Left cardiac atrium (tissue), 4 donors: Measurements from ENCODE around the gene KIF6. TPM values are rescaled to one million over a fixed set of nuclear protein-coding genes. Genes with fewer than 3 reads are reported as not detected.

Source experiments
- ATAC-seq, 2 donors: fragments of 200-7000 bp; cut with Tn5 transposase; one replicate each; pipeline ENCODE4 v1.9.1; 2020; ENCODE audit warnings: mild to moderate bottlenecking in 2 of 2, moderate library complexity in 2 of 2
- DNase-seq: peaks from one replicate; pipeline ENCODE4 v3.0.0-alpha.2; 2020
- intact Hi-C, 2 donors: fragments of 100-400 bp; cut with DNase I; formaldehyde crosslinking; loops; one replicate each; pipeline versions ENCODE4 v1.14.1 to v1.15.1; 2022 to 2023
- total RNA-seq, 2 donors: library from RNA; stranded (reverse); fragmentation: NEBNext Ultra II Directional; extraction: Animal tissue kit (Norgen Biotek cat#: 25700); gene quantifications; one replicate each; pipeline ENCODE4 v1.2.1, GENCODE V29; 2021
- donor health status: DM: no; HTN: yes; CAD: no.
- donor health status: DM: no; HTN: yes; CAD: no; lungs with severe emphysema.
- donor health status: DM: yes; HTN: yes; CAD: no.
- donor health status: Dilated cardiomyopathy.

Gene KIF6
- total RNA-seq, 2 donors from 2014 or later = 0.15 to 0.31 TPM

DNA sequence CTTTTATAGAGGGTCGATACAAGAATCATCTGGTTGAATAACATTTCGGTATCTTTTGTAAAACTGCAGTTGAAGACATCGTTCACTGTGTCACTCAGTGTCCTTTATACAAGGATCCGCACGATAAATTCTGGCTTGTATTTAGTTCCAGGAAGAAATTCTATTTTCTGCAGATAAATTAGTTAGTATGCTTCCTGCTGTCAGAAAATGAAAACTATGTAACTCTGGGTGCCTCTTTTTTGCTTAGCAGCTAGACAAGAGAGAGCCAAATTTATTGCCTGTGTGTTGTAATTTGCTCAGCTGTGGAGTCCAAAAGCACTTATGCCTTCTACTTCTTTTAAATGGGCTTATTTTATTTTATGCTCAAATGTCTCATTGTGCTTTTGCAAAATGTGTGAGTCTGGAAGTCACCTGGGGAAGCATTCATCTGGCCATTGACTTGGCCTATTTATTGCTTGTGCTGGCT lies 346.2 kb downstream of the KIF6 start:
- intact Hi-C loops = loop anchor here in 1 of 2 donors (5.0 kb wide), 1 partner anchor 513 kb away; no protein-coding TSS in a partner anchor
- ATAC-seq = no peak
- no peak for DNase-seq

DNA sequence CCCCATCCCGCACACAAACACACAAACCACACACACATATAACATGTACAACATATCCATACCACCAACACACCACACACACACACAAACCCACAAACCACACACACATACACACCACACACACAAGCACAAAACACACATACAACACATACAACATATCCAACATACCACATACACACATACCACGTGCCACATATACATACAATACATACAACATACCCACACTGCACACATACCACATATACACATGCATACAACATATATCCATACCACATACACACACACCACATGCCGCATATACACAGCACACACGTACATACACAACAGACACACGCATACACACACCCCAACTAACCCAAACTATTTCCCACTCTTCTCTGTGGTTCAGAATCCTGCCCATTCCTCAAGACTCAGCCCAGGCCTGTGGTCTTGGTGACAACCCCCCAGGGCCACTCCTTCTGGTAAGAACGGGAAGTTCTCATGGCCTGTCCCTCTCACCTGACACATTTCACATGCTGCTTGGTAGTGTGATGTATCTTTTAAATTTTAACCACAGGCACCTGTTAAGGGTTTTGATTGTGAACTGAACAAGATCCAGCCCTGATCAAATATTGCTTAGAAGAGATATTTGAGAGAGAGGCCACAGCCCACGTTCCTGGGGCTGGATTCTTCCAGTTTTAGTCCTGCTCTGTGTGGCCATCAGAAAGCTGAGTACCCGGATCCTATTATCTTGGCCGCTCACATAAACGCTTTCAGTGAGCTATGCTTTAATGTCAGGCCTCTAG lies 346.8 kb downstream of the KIF6 start:
- no peak for ATAC-seq
- intact Hi-C loops = loop anchor here in 1 of 2 donors (5.0 kb wide), 1 partner anchor 514 kb away; no protein-coding TSS in a partner anchor
- no peak for DNase-seq

DNA sequence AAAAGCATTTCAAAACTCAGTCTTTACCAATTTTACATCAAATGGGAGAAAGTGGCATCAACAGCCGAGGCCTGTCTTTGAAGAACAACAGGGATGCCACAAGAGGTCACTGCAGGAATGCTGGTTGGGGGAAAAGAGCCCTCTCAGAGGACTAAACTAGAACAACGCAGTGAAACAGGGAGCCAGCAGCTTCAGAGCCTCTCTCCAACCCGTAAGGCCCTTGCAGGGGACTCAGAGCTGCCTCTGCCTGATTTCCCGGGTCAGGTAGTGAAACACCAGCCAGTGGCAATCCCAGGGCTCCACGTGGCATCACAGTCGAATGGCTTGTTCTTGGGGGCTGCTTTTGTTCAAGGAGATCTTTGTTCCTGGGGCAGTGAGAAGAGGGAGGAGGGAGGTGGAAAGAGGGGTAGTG lies 347.7 kb downstream of the KIF6 start:
- intact Hi-C loops = loop anchor here in 1 of 2 donors (5.0 kb wide), 1 partner anchor 515 kb away; no protein-coding TSS in a partner anchor

DNA sequence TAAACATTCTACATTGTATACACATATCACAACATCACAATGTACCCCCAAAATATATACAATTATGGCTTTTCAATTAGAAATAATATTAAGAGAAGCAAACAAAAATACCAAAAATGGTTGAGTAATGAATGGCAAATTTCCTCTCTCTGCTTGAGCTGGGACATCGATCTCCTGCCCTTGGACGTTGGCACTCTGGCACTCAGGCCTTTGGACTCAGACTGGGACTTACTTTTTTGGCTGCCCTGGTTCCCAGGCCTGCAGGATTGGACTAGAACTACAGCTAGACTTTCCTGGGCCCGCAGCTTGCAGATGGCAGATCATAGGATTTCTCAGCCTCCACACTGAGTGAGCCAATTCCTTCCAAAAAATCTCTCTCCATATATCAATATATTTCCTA lies 349.8 kb downstream of the KIF6 start:
- intact Hi-C loops = loop anchor here in 1 of 2 donors (5.0 kb wide), 1 partner anchor 517 kb away; no protein-coding TSS in a partner anchor
- DNase-seq = no peak

More for the DNA sequence above, 347.7 kb downstream of the KIF6 start:
- ATAC-seq = peak; percentile 91 to 94
- peak; percentile 64 for DNase-seq

DNA sequence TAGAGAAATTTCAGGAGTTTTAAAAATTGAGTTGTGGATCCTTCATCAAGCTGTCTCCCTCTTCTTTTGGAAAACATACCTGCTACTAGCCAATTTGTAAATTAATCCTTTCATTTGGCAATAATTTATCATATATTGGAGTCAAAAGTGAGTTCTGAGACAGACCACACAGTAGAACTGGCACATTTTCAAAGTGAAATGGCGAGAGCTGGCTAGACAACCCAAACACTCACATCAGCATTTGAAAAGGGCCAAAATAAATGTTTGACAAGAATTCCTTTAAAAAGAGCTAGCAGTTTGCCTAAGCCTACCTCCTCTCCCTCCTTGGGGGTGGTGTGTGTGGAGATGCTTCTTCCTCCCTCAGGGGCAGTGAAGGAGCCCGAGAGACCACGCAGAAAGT lies 354.8 kb downstream of the KIF6 start:
- ATAC-seq = peak in 1 of 2 donors; percentile 25
- DNase-seq = no peak
- intact Hi-C loops = no loop called here

More for the DNA sequence above, 349.8 kb downstream of the KIF6 start:
- ATAC-seq = no peak

DNA sequence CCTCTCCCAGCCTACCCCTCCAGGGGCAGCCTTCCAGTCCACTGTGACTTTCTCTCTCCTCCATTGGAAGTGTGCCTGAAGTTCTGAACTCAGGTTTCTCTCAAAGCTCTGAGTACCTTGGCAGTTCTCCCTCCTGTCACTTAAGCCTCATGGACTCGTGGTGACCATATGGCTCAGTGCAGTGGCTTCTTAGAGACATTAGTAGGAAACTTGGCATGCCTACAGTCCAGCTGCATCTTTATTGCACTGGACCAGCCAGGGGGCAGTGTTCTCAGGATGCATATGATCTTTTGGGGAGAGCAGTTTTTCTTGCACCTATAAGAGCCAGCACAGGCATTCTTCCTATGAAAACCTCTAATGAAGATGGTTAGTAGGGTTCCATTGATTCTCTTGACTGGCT lies 355.2 kb downstream of the KIF6 start:
- intact Hi-C loops = loop anchor here in 1 of 2 donors (10.0 kb wide), 1 partner anchor 945 kb away; no protein-coding TSS in a partner anchor
- no peak for DNase-seq
- no peak for ATAC-seq

DNA sequence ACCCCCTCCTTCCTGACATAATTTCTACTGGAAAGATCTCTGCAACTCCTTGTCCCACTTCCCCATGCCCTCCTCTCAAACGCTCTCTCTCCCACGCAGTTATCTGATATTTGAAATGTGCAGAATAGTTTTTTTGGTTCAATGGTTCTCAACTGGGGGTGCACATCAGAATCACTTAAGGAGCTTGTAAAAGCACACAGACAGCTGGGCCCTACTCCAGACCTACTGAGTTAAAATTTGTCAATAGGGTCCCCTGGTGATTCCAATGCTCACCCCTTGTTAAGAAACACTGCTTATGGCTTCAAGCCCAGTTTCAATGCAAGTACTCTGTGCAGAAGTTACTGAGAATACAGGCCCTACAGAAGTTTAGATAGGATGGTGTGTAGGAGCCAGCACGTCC lies 357.5 kb downstream of the KIF6 start:
- ATAC-seq = peak in 1 of 2 donors; percentile 76
- DNase-seq = no peak
- intact Hi-C loops = loop anchor here in 1 of 2 donors (10.0 kb wide), 1 partner anchor 947 kb away; no protein-coding TSS in a partner anchor

DNA sequence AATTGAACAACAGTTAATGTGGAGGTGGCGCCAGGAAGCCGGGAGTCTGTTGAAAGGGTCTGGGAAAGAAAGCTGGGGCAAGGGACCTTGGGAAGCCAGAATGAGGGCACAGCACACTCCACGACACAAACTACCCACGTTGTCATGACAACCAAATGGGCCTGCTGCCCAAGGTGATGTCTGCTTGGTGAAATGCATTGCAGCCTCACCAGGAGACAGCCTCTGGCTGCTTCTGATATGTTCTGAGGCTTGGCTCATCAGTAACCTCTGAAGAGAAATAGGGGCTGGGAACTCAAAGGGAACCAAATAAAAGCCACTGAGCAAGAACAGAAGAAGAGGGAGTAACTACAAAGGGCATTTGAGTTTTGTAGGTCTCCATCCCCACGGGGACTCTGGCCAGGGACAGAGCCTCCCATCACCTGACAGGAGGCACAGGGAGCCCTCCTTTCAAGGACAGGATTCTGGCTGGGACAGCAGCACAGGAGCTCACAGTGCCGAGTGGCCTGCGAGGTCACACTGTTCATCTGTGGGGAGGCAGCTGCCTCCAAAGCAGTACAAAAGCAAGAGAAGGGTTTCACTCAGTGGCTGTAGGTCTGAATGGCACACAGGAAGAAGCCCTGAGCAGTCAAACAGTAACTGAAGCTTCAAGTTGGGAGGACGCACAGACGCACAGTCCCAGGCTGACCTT lies 358.1 kb downstream of the KIF6 start:
- intact Hi-C loops = loop anchor here in 1 of 2 donors (10.0 kb wide), 1 partner anchor 948 kb away; no protein-coding TSS in a partner anchor
- ATAC-seq = no peak
- DNase-seq = no peak

DNA sequence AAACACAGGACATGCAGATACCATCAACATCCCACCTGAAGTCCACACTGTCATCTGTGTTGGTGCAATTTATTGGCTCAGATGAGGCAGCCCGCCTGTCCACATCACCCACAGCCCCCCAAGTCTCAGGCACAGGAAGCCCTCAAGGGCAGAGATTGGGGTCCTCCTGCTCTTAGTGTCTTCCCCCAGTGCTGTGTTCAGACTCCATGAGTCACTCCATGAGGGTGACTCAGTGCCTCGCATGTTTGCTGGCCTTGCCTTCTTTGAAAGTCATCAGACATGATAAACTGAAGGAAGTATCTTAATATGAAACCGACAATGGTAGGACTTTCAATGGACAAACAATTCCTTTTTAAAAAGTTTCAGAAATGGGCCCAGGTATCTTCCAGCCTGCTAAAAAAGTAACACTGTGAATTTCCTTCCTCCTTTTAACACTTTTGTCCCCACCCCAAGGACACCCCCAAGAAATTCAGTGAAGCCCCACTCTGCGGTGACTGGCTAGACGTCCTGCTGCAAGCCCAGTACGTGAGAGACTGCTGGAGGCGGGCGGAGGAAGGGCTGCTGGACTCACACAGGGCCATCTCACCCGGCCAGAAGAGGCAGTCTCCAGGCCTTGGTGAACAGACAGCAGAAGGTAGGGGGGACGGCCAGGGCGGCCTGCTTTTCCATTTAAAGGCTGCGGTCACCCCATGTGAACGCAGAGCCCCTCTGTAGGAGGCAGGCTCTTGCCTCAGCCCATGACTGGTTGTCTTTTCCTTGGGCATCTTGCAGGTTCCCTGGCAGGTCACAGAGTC lies 359.7 kb downstream of the KIF6 start:
- intact Hi-C loops = loop anchor here in 1 of 2 donors (10.0 kb wide), 1 partner anchor 949 kb away; no protein-coding TSS in a partner anchor
- DNase-seq = no peak
- ATAC-seq = no peak

DNA sequence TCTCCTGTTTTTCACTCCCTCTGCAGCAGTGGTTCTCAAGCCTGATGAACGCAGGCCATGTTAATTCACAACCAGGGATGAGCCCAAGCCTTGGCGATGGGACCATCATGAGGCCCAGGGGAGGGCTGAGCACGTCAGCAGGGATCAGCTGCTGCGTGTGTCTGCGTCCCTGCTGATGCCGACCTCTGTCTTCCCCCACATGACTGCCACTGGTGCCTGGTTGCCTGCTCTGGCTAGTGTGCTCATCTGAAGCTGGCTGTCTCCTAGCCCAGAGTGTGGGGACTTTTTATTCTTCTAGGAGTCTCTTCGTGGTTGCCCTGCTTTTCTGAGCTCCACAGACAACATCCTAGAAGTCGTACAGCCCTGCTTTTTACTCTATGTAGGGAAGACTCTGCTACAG lies 361.9 kb downstream of the KIF6 start:
- DNase-seq = no peak
- no peak for ATAC-seq
- intact Hi-C loops = loop anchor here in 1 of 2 donors (10.0 kb wide), 1 partner anchor 952 kb away; no protein-coding TSS in a partner anchor

DNA sequence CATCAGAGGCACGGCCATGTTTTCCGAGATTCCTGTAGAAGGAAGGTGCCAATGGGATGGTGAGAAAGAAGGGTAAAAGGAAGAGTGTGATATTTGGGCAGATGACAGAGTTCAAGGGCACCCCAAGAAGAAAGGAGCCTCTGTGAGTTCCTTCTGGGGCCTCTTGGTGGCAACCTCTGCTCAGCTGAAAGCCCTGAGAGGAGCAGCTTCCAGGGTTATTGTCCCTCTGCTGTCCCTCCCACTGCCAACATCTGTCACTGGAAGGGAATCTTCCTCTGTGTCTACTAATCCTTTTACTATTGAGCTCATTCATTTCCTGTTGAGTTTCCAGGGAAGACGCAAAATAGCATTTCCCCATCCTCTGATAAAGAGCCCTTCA lies 362.7 kb downstream of the KIF6 start:
- peak; percentile 16 to 57 for ATAC-seq
- intact Hi-C loops = loop anchor here in 1 of 2 donors (10.0 kb wide), 1 partner anchor 952 kb away; no protein-coding TSS in a partner anchor
- DNase-seq = no peak

DNA sequence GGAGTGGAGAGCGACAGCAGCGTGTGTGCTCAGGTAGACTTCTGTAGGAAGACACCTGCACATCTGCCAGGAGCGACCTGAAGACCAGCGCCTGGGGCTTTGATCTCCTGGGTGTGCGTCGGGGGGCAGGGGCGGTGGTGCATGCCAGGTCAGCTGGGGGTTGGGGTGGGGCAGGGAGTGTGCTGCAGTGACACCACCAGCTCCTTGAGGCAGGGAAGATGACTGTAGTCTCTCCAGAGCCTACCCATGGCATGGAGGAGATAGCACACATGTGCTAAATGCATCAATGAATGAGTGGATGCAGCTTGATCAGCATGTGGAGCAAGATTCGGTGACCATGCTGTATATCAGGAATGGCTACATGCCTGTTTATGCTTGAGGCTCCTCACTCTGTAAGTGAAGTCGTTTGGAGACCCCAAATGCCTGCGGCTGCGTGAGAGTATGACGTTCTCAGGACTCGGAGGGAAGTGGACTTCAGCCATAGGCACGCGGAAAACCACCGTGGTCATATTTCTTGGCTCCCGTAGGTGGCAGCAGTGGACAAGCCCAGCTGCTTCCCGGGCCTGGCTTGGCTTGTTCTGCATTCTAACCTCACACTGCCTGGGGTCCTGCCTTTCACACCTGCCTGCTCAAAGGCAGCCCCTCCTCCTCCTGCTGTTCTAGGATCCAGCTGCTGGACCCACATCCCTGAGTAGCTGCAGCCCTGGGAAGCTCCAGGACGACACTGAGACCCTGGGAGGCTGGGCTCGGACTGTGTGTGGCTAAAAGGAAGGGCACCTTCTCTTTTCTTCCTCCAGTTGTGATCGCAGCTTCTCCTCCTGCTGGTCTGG lies 363.3 kb downstream of the KIF6 start:
- peak; percentile 82 to 83 for ATAC-seq
- DNase-seq = peak; percentile 62

DNA sequence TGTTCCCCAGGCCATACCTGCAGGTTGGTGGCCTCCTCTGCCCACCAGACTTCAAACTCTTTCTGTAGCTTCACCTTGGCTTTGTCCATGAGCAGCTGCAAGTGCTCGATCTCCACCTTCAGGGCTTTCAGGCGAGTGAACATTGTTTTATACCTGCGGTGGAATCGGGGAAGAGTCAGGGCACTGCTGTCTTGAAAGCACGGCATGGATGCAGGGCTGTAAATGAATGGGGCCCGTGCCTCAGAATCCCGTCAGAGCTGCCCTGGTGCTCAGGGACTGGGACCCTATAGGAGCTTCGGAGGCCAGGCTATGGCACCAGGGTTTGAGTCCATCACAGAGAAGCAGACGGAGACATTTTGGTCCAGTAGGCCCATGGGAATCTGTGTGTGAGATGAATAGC lies 364.8 kb downstream of the KIF6 start:
- no peak for DNase-seq
- intact Hi-C loops = loop anchor here in 1 of 2 donors (10.0 kb wide), 1 partner anchor 954 kb away; no protein-coding TSS in a partner anchor
- ATAC-seq = no peak

More for the DNA sequence above, 363.3 kb downstream of the KIF6 start:
- intact Hi-C loops = loop anchor here in 1 of 2 donors (10.0 kb wide), 1 partner anchor 953 kb away; no protein-coding TSS in a partner anchor

DNA sequence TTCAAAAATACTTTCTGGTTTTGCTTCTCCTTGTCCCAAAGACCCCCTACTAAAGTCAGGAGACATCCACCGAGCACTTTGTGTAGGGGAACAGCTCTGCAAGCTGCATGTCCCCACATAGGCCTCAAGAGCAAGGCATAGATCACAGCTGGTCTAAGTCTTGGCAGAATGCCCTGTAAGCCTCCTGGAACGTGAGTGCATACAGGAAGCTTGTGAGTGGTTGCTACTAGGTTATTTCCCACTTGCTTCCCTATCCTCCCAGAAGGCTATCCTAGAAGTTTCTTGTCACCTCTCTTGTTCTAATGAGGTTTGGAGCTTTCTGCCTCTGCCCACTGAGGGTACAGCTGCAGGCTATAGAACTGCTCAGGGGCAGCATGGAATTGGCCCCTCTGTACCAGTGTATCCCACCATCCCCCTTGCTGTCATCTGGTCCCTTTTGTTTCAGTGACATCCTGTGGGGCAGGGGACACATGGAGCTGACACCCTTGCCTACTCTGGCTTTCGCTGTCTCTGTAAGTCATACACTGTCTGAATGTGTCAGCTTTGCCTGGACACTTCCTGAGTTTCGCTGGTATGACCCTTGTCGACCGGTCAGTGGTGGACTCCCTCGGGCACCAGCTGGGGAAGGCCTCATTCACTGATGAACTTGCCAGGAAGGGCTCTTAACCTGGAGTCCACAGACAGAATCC lies 367.1 kb downstream of the KIF6 start:
- DNase-seq (no peak), ATAC-seq (peak in 1 of 2 donors; percentile 45)
- intact Hi-C loops = no loop called here

DNA sequence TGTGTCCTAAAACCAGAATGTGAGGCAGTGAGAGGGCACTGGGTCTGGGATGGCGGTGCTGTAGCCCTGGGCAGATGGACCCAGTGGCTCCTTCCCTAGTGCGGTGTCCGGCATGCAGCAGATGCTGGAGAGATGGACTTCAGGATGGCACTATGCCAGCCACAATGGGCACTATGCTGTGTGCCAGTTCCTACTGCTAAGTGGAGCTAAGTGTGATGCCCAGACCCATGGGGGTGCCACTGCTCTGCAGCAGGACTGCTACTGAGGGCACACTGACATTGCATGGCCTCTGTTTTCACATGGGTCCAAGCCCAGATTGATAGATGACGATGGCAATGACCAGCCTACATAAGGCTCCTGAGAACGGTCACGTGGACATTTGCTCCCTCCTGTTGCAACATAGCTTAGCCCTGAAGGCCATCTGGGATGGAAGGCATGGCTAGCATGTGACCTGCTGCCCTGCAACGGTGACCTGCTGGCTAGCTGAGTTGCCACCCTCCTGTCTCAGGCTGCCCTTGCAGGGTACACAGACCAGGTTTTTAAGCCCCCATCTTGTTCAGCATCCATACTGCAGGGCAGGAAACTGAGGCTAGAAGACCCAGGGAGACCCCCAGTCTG lies 371.4 kb downstream of the KIF6 start:
- intact Hi-C loops = no loop called here
- DNase-seq (no peak), ATAC-seq (peak; percentile 26 to 86)

DNA sequence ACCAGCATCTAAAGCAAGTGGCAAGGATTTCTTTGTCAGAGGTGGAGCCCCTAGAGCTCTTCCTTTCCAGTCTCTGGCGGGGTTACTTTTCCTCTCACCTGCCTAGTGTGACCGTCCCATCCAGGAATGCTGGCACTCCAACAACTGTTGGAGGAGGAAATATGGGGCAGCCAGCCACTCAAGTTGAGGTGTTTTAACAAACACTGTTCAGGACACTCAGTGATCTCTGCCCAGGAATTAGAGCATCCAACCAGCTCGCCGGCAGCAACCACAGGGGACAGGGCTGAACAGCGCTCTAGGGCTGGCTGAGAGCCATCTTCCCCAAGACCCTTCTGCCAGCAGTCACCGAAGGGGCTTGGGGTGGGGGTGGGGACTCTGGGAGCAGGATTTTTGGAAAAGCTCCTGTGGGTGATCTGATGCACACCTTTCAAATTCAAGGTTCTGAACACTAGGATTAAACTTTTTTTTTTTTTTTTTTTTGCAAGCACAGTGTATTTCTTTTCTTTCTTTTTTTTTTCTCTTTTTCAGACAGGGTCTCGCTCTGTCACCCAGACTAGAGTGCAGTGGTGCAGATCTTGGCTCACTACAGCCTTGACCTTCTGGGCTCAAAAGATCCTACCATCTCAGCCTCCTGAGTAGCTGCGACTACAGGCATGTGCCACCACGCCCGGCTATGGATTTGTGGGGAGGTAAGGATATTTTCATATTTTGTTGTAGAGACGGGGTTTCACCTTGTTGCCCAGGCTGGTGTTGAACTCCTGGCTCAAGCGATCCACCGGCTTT lies 374.3 kb downstream of the KIF6 start:
- intact Hi-C loops = no loop called here
- no peak for ATAC-seq
- no peak for DNase-seq
